NCI-H748 treated with DMSO at 0.1 percent for 48 hours (cell line): Measurements from ENCODE around the gene KIR2DL3.
"Not testable (repeated sequence)": the region's sequence is repeated elsewhere in the genome, so short reads cannot be mapped to it uniquely, and the experiment has no call there.

Experiments
- DNase-seq: peaks from one replicate; lab custom pipeline; 2025; lab: John Stamatoyannopoulos, UW

The KIR2DL3 gene

GRCh38 chr19:54744080-54744479 is 5.8 kb downstream of the KIR2DL3 start:
- not testable (repeated sequence) for DNase-seq

DNA sequence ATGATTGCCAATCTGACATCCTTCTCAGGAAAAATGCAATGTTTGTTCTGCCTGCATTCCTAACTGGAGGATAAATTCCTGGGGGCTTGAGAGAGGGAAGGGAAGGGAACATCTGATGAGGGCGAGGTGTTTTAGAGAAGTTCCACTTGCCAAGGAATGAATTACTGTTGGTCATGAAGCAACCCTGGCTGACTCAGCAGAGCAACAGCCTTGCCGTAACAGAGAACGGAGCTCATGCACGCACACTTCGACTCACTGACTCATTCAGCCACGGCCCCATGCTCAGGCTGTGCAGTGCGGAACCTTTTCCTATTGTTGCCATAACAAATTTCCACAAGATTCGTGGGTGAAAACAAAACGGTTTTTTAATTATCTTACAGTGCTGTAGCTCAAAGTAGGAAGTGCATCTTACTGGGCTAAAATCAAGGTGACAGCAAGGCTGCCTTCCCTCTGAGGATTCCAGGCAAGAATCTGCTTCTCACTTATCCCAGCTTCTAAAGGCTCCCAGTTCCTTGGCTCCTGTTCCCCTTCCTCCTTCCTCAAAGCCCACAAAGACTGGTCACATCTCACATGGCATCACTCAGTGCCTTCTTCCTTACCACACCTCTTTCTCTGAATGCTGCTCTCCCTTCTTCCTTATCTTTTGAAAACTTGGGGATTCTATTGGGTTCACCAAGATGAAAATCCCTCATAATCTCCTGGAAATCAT is 9.5 kb downstream of the KIR2DL3 start:
- not testable (repeated sequence) for DNase-seq

- DNase-seq, result not testable (repeated sequence)
Measured at GRCh38 chr19:54750276-54750675, 12.0 kb downstream of the KIR2DL3 start.

- DNase-seq, result not testable (repeated sequence)
Measured at GRCh38 chr19:54756204-54757110, 18.1 kb downstream of the KIR2DL3 start.

GRCh38 chr19:54758577-54758976 is 20.3 kb downstream of the KIR2DL3 start:
- not testable (repeated sequence) for DNase-seq

- DNase-seq, result not testable (repeated sequence)
Measured at GRCh38 chr19:54764219-54764618, 25.9 kb downstream of the KIR2DL3 start.

GRCh38 chr19:54766464-54766863 is 28.2 kb downstream of the KIR2DL3 start:
- not testable (repeated sequence) for DNase-seq

GRCh38 chr19:54769646-54770045 is 31.3 kb downstream of the KIR2DL3 start, which contains the start of gene KIR2DL1:
Gene KIR2DL1, plus strand, starts transcription at chr19:54769793. Its CDS starts 58 bp downstream, at chr19:54769851.
- not testable (repeated sequence) for DNase-seq

GRCh38 chr19:54770511-54770910 is 32.2 kb downstream of the KIR2DL3 start:
- not testable (repeated sequence) for DNase-seq

DNA sequence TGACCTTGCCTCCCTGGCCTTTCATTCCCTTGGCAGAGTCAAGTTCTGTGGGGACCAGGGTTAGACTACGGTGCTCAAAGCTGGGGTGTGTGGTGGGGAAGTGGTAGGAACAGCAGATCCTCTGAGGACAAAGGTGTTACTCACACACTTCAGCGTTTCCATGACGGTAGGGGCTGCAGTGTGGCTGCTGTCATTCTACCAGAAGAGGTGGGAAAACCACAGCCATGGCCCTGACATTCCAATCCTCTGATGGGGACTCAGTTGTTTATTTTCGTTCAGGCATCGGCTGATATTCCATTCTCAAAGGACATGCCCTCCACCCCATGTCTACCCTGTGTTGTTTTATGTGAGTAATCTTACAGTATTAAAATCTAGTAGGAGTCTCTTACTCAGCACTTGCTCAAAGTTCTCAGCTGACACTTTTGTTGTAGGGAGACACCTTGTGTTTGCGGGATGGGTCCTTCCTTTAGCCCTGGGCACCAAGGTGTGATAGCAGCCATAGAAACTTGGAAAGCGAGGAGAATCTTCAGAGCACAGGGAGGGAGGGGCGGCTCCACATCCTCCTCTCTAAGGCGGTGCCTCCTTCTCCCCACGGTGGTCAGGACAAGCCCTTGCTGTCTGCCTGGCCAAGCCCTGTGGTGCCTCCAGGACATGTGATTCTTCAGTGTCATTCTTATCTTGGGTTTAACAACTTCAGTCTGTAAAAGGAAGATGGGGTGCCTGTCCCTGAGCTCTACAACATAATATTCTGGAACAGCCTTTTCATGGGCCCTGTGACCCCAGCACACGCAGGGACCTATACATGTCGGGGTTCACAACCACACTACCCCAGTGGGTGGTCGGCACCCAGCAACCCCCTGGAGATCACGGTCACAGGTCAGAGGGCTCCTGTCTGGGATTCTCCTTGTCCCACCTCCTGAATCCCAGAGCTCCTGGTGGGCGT is 33.0 kb downstream of the KIR2DL3 start:
- DNase-seq, result not testable (repeated sequence)

DNA sequence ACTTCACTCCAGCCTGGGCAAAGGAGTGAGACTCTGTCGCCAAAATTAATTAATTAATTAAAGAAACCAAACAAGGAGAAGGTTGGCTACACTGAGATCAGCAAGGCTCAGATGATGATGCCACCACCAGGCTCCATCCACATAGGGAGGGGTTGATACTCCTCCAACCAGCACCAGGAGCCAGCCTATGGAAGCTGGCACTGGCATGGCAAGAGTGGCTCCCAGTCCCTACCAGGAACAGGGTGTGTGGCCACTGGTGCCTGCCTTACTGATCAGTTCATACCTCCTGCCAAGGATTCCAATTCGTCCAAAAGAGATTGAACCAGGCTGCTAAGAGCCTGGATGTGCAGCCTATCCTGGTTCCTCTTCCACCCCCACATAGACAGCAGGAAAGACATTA is 34.4 kb downstream of the KIR2DL3 start:
- not testable (repeated sequence) for DNase-seq

- not testable (repeated sequence) for DNase-seq
Measured at GRCh38 chr19:54775095-54775815, 36.9 kb downstream of the KIR2DL3 start.

GRCh38 chr19:54775830-54776229 is 37.5 kb downstream of the KIR2DL3 start:
- DNase-seq, result not testable (repeated sequence)

DNA sequence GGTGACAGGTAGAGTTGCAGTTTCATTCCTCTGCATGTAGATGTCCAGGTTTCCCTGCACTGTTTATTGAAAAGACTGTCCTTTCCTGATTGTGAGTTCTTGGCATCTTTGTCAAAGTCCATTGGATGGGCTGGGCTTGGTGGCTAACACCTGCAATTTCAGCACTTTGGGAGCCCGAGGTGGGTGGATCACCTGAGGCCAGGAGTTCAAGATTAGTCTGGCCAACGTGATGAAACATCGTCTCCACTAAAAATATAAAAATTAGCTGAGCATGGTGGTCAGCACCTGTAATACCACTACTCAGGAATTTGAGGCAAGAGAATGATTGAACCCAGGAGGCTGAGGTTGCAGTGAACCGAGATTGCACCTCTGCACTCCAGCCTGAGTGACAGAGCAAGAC is 39.5 kb downstream of the KIR2DL3 start:
- DNase-seq, result not testable (repeated sequence)

DNA sequence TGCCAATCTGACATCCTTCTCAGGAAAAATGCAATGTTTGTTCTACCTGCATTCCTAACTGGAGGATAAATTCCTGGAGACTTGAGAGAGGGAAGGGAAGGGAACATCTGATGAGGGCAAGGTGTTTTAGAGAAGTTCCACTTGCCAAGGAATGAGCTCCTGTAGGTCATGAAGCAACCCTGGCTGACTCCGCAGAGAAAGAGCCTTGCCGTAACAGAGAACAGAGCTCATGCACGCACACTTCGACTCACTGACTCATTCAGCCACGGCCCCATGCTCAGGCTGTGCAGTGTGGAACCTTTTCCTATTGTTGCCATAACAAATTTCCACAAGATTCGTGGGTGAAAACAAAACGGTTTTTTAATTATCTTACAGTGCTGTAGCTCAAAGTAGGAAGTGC is 40.6 kb downstream of the KIR2DL3 start:
- DNase-seq, result not testable (repeated sequence)

GRCh38 chr19:54782916-54783315 is 44.6 kb downstream of the KIR2DL3 start:
- not testable (repeated sequence) for DNase-seq

DNA sequence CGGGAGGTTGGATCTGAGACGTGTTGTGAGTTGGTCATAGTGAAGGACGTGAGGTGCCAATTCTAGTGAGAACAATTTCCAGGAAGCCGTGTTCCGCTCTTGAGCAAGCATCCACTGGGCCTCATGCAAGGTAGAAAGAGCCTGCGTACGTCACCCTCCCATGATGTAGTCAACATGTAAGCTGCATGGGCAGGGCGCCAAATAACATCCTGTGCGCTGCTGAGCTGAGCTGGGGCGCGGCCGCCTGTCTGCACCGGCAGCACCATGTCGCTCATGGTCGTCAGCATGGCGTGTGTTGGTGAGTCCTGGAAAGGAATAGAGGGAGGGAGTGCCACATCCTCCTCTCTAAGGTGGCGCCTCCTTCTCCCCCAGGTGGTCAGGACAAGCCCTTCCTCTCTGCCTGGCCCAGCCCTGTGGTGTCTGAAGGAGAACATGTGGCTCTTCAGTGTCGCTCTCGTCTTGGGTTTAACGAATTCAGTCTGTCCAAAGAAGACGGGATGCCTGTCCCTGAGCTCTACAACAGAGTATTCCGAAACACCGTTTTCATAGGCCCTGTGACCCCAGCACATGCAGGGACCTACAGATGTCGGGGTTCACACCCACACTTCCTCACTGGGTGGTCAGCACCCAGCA is 47.9 kb downstream of the KIR2DL3 start:
- not testable (repeated sequence) for DNase-seq

DNA sequence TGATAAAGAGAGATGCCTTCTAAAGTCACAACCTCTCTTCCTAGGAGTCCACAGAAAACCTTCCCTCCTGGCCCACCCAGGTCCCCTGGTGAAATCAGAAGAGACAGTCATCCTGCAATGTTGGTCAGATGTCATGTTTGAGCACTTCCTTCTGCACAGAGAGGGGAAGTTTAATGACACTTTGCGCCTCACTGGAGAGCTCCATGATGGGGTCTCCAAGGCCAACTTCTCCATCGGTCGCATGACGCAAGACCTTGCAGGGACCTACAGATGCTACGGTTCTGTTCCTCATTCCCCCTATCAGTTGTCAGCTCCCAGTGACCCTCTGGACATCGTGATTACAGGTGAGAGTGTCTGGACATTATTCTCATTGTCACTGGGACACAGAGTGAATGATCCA is 49.8 kb downstream of the KIR2DL3 start:
- not testable (repeated sequence) for DNase-seq

DNA sequence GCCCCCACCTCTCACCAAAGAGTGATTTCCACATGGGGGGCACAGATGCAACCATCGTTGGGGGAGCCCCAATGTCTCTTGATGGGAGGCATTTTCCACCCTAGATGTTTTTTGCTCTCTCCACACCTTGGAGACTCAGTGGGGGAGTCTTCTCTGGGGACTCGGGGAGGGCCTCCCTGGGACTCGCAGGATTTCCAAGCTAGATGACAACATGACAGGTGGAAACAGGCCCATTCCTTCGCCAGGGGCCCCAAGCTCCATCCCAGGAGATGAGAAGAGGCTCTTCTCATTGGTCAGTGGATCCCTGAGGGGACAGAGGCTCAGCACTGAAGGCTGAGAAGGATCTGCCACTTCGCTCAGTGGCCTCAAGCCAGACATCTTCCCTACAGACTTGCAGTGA is 52.4 kb downstream of the KIR2DL3 start:
- no peak for DNase-seq

DNA sequence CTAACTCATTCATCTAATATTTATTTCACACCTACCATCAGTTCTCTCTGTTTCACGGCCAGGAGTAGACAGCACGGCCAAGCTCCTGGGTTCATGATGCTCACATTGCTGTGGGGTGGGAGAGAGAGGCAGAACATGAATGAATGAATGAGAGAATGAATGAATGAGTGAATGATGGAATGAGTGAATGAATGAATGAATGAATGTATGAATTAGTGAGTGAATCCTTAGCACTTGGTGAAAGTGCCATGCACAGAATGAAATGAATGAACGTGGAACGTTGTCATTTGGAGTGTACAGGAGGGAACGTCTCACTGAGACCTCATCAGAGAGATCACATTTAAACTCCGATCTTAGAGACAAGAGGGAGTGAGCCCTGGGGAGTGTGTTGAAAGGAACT is 53.2 kb downstream of the KIR2DL3 start:
- DNase-seq, result no peak
